COLO668 (cell line): ENCODE data around the gene ZNF511.

Source experiments
- DNase-seq: peaks from one replicate; lab custom pipeline; 2025; ENCODE audit not compliant: unreplicated experiment; lab: John Stamatoyannopoulos, UW

ZNF511 gene

DNA sequence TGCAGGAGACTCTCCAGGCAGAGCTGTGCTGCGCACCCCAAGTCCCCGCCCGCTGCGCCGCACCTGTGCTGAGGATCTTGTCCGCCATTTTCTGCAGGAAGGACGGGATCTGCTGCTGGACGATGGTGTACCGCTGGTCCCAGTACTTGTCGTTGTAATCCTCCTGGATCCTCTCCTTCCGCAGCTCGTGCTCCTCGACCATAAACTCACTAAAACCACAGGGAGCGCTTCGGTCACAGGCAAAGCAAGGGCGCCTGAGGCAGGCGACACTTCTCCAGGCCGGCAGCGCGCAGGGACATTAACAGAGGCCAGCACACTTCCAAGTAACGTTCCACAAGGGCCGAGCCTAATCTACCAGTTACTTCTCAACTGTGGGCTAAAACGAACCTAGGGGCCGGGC lies 19.0 kb upstream of the ZNF511 start:
- DNase-seq: no peak

DNA sequence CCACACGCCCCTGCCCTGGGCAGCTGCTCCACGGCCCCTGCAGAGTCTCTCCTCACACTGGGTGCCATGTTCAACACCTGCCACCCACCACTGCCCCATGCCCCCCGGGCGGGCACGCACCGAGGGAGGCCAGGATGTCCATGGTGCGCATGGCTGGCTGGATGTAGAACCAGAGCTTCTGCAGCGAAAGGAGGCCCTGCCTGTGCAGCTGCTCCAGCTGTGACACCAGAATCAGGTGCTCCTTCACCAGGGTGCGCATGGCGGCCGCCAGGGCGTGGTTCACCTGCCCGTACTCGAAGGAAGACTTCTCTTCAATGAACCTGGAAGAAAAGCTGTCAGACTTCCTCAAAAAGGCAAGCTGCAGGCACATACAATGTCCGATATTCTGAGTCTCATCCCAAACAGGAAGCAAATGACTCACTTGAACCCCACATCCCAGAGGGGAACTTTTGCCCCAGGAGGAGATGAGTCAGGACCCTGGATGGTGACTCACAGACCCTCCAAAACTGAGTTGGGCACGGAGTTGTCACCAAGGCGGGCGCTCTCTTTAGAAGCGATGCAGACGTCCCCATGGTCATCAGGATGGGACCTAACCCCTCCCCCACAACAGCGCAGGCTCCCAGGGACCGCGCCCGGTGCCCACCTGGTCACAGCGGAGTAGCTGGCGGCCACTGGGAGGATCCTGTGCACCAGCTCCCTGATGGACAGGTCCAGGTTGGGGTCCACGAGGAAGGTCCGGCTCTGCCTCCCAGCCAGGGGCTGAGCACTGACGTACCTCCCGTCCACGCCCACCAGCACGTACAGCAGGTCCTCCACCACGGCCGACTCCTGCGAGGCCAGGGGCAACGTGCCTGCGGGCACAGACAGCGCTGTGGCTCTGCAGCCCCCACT lies 15.6 kb upstream of the ZNF511 start:
- no peak for DNase-seq

DNA sequence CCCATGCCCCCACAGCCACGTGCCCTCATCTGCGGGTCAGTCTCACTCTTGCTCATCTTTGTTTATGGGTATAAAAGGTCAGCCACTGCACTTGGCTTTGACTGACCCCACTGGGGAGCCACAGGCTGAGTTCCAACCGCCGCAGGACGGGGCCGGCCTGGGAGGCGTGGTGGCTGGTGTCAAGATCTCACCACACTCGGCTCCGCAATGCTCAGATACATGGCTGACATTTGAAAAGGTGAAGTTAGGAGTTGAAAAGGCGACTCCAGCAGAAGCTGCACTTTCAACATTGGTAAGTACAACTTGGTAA lies 14.9 kb upstream of the ZNF511 start:
- DNase-seq: no peak

DNA sequence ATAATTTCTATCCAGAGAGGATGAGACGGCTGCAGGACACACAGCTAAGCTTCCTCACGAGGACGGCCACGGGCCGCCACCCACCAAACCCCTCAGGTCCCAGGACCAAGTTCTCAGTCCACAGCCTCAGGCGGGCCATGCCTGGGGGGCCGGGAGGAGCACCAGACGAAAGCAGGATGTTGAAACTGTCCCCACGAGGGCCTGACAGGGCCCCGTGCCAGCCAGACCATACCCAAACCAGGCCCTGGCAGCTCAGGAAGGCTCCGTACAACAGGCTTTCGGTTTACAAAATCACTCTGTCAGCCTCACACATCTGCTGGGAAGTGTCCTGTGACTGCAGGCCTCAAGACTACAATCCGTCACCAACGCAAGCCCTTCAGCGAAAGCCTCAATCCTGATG lies 14.5 kb upstream of the ZNF511 start:
- DNase-seq: no peak

DNA sequence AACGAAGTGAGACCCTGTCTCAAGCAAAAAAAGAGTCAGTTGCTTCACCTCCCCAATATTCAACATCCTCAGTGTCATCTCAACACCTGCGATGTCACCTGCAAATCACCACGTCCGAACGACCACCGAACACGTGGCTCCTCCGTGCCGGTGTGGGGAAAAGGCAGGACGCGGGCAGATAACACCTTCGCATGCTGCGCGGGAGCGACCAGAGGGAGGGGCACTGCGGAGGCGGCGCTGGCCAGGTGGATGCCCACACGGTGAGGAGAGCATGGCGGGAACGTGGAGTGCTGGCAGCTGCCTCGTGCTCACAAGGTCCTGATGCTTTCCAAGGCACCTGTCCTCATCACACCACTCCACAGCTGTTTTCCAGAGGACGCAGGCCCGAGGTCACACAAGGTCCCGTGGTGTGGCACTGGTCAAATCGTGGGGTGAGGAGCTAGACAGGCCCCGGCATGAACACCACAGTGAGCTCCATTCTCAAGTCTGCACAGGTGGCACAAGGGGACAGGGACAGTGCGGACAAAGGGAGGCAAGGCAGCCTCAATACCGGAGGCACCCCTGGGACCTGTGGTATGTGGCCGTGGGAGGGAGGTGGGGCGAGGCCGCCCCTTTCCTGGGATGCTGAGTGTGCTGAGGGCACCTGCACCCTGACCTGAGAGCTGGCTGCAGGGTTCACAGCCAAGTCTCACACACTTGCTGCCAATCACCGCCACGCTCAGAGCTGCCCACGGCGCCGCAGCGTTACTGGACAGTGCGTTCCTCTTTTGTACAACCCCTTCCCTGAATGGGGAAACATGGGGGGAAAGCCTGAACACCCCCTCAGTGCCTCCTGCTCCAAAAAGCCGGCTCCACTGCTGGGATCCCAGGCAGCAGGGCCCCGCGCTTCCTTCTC lies 13.0 kb upstream of the ZNF511 start:
- no peak for DNase-seq

DNA sequence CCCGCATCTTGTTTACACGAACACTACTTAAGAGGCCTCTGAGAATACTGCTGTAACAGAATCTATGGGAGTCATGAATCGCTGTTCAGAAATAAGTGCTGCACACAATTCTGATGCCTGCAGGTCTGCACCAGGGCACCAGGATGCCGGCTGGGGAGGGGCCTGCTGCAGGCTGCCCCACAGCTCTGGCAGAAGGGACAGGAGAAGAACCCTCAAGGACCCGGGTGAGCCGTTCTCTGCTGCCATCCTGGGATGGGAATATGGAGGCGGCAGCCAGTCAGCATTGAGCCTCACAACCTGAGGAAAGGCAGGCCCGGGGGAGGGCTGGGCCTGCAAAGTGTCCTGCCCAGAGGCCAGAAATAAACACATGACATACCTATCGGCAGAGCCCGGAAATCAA lies 11.2 kb upstream of the ZNF511 start:
- DNase-seq: no peak

DNA sequence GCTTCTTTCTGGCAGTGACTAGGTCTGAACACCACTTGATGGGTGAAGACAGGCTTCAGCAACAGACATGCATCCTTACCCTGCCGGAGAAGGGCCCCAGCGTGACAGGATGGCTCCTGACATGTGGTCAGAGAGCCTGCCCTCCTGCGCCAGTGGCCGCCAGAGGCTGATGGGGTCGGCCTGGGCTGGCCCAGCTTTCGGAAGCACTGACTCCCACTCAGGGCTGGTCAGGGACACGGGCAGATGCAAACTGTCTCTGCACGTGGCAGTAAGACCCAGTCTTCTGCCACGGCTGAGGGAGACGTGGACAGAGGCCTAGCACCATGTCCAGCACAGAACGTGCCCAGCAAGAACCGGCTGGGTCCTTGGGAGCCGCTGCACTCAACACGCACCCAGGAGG lies 10.2 kb upstream of the ZNF511 start:
- DNase-seq: no peak

DNA sequence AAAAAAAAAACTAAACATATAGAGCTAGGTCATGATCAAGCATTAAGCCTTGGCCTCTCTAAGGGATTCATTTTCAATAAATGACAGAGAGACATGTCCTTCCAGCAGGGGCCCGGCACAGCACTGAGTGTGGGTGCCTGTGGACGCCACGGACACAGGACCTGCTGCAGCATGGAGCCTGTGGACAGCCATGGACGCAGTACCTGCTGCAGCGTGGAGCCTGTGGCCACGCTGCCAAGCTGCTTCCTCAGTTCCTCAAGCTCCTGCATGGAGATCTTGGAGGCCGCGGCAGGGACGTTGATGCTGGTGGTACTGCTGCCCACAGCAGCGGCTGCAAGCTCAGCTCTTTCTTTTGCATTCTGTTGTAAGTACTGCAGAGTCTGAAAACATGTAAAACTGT lies 9.5 kb upstream of the ZNF511 start:
- DNase-seq: no peak

DNA sequence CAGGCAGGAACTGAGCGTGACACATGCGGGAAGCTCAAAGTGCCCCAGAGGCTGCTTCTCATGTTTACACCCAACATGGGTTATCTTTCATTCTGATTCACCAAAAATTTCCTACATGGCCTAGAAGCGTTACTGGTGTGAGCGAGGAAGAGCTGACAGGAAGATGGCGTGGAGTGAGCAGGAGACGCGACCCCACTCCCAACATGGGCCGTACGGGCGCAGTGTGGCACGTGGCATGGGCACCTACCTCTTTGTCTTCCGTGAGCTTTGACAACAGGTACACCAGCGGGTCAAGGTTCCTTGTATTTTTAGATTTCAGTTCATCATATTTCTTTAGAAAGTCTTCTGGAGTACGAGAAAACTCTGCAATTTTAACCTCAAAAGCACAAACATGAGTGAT lies 9.0 kb upstream of the ZNF511 start:
- no peak for DNase-seq

DNA sequence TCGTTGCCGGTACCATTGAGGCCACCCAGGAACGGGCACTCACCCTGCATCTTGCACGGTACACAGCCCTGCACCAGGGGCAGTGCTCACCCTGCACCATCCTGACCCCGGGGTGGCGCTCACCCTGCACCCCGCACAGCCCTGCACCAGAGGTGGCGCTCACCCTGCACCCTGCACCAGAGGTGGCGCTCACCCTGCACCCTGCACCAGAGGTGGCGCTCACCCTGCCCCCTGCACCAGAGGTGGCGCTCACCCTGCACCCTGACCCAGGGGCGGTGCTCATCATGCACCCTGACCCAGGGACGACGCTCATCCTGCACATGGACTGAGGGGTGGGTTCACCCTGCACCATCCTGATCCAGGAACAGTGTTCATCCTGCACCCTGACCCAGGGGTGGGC lies 6.5 kb upstream of the ZNF511 start:
- DNase-seq: no peak

DNA sequence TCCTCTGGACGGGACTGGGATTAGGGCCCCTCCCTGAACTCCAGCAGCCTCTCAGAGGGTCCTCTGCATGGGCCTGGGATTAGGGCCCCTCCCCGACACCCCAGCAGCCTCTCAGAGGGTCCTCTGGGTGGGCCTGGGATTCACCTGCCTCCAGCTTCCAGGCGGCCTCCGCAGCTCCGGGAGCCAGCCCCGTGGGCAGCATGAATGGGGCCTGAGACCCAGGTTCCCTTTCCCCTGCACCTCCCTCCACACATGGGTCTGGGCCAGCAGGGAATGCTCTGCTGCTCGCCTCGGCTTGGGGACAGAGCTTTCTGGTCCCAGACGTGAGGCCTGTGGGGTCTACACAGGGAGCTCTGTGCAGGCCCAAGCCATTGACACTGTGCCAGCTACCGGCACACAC lies 5.5 kb upstream of the ZNF511 start:
- no peak for DNase-seq

DNA sequence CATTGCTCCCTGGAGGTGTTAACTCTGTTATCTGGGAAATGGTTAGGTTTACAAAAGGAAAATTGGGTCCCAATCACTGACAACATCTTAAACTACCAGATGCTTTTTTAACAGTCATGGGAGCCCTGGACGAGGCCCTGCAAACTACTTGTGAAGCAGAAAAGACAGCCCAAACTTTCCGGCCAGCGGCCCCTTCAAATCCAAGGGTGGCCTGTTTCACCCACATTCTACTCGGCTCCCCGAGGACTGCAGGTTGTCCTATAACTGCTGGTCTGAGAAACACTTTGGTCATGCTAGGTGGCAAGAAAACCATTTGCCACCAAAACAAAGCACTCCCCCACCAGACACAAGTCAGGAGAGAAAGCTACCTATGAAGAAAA lies 2.6 kb upstream of the ZNF511 start:
- no peak for DNase-seq

DNA sequence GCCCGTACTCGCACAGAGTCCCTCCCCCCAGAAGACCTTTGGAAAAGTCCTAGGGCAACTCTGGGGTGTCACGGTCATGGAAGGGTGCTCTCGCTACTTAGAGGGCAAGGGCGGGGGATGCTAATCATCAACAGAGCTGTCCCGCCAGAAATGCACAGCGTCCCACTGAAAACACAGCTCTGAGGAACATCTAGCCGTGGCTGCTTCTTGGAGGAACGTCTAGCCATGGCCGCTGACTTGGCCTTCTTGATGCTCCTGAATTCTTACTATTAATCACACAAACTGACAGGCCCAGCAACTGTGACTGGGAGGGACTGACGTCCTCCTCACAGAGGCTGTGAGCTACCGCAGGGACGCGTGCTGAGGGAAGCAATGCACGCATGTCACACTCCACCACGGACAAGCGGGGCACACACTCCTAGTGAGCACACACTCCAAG lies 1.8 kb upstream of the ZNF511 start:
- no peak for DNase-seq

DNA sequence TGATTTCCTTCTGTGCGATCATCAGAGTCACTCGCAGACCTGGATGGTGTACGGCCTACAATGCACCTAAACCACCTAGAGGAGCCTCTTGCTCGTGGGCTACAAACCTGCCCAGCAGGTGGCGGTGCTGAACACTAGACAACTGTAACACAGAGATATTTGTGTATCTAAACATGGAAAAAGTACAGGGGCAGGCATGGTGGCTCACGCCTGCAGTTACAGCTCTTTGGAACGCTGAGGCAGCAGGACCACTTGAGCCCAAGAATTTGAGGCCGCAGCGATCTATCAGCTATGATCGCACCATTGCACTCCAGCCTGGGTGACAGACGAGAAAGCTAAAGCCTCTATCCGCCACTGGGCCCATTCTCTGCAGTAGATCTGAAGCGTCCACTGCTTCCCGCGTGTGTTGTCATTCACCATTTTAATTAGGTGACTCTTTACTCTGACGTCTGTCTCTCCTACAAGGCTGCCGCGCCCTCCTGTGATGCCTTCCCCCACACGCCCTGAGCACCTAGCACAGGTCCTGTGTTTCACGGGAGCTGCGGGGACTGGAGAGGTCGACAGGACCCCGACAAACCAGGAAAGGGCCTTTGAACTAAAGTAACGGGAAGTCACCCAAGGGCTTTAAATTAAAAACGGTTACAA lies 816 bp upstream of the ZNF511 start:
- peak; percentile 83 for DNase-seq

DNA sequence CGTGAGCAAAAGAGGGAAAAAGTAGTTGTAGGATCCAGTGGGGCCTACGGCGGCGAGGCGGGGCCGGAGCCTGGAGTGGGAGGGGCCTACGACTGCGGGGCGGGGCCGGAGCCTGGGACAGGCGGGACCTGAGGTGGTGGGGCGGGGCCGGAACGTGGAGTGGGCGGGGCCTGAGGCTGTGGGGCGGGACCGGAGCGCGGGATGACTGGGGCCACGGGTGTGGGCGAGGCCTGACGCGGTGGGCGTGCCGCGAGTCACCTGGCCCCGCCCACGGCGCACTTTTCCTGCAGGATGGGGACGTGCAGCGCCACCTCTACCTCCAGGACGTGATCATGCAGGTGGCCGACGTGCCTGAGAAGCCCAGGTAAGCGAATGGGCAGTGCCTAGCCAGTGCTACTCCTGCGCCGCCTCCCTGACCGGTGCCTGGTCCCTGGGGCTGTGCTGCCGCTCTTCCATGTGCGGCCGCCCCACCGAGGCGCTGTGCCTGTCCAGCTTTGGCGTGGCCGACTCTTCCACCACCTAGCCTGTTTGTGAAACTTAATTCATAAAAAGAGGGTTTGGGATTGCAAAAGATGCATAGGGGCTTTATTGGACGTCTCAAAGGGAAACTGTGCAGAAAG lies 496 bp downstream of the ZNF511 start:
- peak; percentile 88 for DNase-seq

DNA sequence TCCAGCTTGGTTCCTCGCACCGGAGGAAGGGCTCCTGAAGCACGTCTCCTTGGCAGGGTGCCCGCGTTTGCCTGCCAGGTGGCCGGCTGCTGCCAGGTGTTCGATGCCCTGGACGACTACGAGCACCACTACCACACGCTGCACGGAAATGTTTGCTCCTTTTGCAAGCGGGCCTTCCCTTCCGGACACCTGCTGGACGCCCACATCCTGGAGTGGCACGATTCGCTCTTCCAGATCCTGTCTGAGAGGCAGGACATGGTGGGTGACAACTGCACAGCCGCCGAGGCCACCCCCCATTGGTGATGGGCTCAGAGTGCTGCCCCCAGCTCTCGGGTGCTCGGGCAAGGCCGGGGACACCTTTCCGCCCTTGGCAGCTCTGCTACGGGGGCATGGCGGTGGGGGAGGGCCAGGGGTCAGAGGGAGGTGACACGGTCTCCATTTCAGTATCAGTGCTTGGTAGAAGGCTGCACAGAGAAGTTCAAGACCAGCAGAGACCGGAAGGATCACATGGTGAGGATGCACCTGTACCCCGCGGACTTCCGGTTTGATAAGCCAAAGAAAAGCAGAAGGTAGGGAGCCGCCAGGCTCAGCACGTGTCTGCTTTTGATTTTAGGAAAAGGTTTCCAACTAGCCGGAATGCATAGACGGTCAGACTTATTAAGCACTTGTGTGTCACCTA lies 1.1 kb downstream of the ZNF511 start:
- DNase-seq: peak; percentile 82

DNA sequence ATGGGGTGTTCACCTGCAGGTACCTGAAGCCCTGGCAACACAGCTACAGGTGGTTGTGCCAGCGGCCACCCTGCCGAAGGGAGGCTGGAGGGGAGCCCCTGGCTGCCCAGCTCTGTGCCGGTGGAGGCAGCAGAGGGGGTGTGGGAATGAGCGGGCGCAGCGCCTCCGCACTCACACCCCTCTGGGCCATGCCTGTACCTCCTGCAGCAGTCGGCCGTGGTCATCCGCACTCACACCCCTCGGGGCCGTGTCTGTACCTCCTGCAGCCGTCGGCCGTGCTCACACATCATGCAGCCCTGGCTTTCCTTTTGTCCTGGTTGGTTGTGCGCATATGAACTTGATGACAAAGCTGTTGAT lies 1.7 kb downstream of the ZNF511 start:
- DNase-seq: peak; percentile 29

DNA sequence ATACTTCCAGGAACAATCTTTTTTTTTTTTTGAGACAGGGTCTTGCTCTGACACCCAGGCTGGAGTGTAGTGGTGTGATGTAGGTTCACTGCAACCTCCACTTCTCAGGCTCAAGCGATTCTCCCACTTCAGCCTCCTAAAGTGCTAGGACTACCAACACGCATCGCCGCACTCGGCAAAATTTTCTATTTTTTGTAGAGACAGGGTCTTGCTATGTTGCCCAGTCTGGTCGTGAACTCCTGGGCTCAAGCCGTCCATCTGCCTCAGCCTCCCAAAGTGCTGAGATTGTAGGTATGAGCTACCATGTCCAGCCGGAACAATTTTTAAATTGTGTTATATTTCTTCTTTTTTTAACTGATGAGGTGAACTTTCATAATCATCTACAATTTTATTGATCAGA lies 2.1 kb downstream of the ZNF511 start:
- DNase-seq: no peak

DNA sequence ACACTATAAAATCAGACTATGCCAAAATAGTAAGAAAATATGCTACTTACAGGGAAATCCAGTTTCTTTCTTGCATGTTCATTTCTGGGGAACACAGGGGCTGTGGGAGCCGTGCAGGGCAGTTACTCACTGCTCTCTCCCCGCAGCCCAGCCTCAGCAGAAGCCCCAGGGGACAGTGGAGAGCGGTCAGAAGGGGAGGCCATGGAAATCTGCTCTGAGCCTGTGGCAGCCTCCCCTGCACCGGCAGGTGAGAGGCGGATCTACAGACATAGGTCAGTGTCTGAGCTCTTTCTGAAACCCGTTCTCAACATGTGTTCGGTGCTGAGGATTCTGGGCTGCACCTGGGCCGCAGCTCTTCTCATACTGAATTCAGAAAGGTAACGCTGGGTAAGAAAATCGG lies 2.9 kb downstream of the ZNF511 start:
- no peak for DNase-seq

DNA sequence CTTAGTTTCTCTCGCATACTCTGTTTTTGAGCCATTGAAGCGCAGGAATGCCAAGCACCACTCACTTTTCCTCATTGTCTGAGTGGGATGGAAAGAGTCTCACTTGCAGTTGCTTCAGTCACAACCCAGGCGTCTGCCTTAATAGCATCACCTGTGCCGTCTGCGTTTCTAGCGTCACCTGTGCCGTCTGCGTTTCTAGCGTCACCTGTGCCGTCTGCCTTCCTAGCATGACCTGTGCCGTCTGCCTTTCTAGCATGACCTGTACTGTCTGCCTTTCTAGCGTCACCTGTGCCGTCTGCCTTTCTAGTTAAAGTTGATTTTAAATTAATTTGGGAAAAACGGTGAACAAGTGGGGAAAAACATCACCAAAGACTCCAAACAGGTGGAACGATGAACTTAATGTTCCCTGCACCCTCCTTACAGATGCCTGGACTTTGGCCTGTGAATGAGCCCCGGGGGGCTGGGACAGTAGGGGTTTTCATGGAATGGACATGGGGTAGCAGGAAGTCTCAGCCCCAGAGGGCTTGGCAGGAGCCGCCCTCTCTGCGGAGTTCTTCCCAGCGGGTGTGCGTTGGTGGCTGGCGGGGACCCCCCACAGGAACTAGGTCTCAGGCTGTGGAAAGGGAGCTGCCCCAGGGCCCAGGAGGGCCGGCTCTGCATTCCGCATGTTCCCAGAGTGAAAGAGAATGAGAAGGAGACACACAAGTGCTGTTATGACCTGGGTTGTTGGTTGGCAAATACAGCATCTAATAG lies 3.5 kb downstream of the ZNF511 start:
- DNase-seq: no peak
